Measurements from ENCODE around the gene MEAF6. TPM values are rescaled to one million over a fixed set of nuclear protein-coding genes. Genes with fewer than 3 reads are reported as not detected.

The MEAF6 gene
- total RNA-seq, 4 donors from 2014 or later = 39.1 to 186 (median 69.1) TPM

GRCh38 chr1:37493336-37494098 is 21.0 kb downstream of the MEAF6 start:
- Histone ChIP-seq H3K27ac (no peak overlapping the region), H3K9me3 (no peaks in the 10 kb centered on the region), H3K36me3 (no peaks in the 10 kb centered on the region), H3K4me1 (no peaks in the 10 kb centered on the region), H3K27me3 (no peaks in the 10 kb centered on the region), H3K4me3 (no peak overlapping the region)
- intact Hi-C loops (cut with DNase I; ENCODE audit: low total_unique reads) = no loop called here
- DNase-seq = no peak
- no peak for TF ChIP-seq POLR2A (IDR thresholded peaks at IDR 0.05)
- TF ChIP-seq, protein P1, sequence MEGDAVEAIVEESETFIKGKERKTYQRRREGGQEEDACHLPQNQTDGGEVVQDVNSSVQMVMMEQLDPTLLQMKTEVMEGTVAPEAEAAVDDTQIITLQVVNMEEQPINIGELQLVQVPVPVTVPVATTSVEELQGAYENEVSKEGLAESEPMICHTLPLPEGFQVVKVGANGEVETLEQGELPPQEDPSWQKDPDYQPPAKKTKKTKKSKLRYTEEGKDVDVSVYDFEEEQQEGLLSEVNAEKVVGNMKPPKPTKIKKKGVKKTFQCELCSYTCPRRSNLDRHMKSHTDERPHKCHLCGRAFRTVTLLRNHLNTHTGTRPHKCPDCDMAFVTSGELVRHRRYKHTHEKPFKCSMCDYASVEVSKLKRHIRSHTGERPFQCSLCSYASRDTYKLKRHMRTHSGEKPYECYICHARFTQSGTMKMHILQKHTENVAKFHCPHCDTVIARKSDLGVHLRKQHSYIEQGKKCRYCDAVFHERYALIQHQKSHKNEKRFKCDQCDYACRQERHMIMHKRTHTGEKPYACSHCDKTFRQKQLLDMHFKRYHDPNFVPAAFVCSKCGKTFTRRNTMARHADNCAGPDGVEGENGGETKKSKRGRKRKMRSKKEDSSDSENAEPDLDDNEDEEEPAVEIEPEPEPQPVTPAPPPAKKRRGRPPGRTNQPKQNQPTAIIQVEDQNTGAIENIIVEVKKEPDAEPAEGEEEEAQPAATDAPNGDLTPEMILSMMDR (IDR thresholded peaks at IDR 0.05) = no peak

DNA sequence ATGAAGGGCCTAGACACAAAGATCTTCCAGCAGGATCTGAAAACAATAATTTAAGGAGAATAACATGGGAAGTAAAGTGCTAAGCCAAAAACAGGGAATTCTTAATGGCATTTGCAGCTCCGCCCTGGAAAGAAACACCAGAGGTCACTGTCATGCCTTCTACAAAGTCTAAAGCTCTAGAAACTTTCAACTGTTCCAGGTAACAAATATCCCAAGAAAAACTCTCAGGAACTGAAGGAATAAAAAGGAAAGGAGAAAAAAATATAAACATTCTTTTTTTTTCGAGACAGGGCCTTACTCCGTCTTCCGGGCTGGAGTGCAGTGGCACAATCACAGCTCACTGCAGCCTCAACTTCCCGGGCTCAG is 27.0 kb downstream of the MEAF6 start:
- H3K36me3 ChIP-seq = no peaks in the 10 kb centered on the region
- intact Hi-C loops (cut with DNase I; ENCODE audit: low total_unique reads) = no loop called here
- no peak for TF ChIP-seq POLR2A (IDR thresholded peaks at IDR 0.05)
- TF ChIP-seq, protein P1 (IDR thresholded peaks at IDR 0.05) = no peak

GRCh38 chr1:37486680-37487618 is 27.6 kb downstream of the MEAF6 start:
- H3K4me3 ChIP-seq = no peak overlapping the region
- peak; percentile 79 to 84 for DNase-seq
- H3K27me3 ChIP-seq = no peaks in the 10 kb centered on the region
- H3K36me3 ChIP-seq = no peaks in the 10 kb centered on the region
- TF ChIP-seq, protein P1 (IDR thresholded peaks at IDR 0.05) = peak; percentile 94 to 99 (median 97)
- no peak for TF ChIP-seq POLR2A (IDR thresholded peaks at IDR 0.05)
- peak overlapping the region; percentile 61 to 79 for H3K27ac ChIP-seq
- intact Hi-C loops (cut with DNase I; ENCODE audit: low total_unique reads) = no loop called here
- H3K9me3 ChIP-seq = no peaks in the 10 kb centered on the region
- no peaks in the 10 kb centered on the region for H3K4me1 ChIP-seq

More for the DNA sequence above, 27.0 kb downstream of the MEAF6 start:
- Histone ChIP-seq H3K27me3 (no peaks in the 10 kb centered on the region), H3K4me3 (no peak overlapping the region), H3K4me1 (no peaks in the 10 kb centered on the region), H3K9me3 (no peaks in the 10 kb centered on the region), H3K27ac (peak overlapping the region; percentile 1 to 79)
- no peak for DNase-seq

DNA sequence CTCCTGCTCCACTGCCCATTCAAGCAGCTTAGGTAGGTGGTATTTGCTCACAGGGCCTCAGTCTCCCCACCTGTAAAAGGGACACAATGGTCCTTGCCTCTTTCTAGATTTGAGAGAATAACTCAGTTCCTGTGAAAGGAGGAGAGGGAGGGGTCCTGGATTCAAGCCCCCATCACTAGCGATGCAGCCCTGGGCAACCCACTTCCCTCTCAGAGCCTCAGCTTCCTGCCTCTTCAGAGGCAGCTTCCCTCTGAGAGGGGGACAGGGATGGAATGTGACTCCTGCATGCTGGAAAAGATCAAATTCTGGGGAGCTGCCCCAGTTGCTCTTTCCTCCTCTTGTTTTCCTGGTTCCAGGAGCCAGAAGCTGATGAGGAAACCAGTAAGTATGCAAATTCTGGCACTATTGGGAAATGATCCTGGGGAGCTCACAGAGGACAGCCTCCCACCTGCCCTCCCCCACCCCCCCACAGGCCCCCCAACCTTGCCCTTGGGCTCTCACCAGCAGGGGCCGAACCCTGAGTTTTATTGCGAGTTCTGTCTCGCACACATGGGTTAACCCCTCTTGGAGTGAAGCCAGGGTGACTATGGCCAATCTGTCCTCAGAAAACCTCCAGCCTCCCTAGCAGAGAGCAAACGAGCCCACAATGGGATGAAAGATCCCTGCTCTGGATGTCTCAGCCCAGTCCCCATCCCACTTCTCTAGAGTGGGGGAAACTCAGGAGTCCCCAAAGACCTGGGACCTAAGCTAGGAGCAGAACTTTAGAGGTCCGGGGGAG is 28.5 kb downstream of the MEAF6 start:
- Histone ChIP-seq H3K36me3 (no peaks in the 10 kb centered on the region), H3K9me3 (no peaks in the 10 kb centered on the region), H3K27ac (peak overlapping the region; percentile 61 to 79), H3K4me1 (no peaks in the 10 kb centered on the region), H3K27me3 (no peaks in the 10 kb centered on the region), H3K4me3 (no peak overlapping the region)
- TF ChIP-seq, protein P1 (IDR thresholded peaks at IDR 0.05) = no peak
- no peak for DNase-seq
- intact Hi-C loops (cut with DNase I; ENCODE audit: low total_unique reads) = no loop called here
